GM18861 (cell line): ENCODE measurements around the gene GGTLC1.
A peak's percentile ranks its signal among the peaks of the same experiment; 100 is the strongest.

ENCODE experiments used
- ATAC-seq: cut with Tn5 transposase; IDR thresholded peaks from one replicate; pipeline ENCODE4 v1.9.1; 2021; ENCODE audit not compliant: unreplicated experiment

GGTLC1 gene

DNA sequence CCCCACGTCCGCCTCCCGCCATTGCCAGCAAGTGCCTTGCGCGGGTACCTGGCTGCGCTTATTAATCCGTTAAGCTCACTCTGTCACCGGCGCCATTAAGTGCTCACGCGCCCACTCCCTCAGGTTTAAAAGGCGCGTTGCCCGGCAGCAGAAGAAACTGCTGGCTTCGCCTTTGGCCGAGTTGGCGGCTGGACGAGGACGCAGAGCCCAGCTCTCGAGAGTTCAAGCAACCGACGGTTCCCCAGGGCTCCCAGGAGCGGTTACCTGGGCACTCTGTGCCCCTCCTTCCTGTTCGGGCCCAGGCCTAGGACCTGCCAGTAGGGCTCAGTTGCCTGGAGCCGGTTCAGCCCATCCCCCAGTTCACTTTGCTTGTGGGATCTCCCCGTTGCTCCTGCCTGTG, at the start of gene GGTLC1:
GGTLC1 (minus strand) TSS at position 219 of the 400 bp plus-strand sequence. CDS start 2,168 bp downstream, outside the sequence.
- no peak for ATAC-seq

DNA sequence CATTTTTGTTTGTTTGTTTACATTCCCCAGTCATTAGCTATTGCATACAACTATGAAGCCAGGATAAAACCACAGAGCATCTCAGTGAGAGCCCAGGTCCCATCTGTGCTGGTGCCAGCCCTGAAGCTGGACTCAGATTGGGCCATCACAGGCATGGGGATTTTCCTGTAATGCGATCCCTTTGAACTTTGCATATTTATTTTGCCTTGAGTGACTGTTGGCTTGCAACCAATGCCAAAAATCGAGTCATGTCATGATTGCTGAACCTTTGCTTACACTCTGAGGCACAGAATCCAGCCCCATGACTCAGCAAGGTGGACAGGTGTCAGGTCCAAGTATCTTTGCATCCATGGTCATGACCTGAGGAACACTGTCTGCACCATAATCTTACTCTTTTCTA, 46.2 kb upstream of the GGTLC1 start:
- no peak for ATAC-seq

DNA sequence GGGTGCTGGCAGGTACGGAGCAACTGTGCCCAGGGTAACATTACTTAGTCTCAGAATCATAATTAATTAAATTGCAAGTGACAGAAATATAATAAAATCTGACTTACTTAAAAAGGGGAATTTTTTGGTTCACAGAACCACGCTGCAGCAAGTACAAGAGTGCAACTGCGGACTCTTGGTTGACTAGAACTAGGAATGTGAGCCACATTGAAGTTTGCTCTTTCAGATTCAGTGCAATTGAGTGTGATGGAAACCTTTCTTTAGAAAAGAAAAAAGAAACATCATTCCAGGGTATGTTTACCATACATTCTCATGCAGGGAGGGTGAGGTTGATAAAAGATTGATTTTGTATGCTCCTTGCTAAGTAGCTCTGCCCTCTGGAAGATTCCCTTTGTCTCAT, 45.0 kb upstream of the GGTLC1 start:
- ATAC-seq: no peak

- no peak for ATAC-seq
These were observed 44.6 kb upstream of the GGTLC1 start for GRCh38 chr20:24033151-24033550.

GRCh38 chr20:24032400-24032898, 43.9 kb upstream of the GGTLC1 start:
- ATAC-seq: no peak

DNA sequence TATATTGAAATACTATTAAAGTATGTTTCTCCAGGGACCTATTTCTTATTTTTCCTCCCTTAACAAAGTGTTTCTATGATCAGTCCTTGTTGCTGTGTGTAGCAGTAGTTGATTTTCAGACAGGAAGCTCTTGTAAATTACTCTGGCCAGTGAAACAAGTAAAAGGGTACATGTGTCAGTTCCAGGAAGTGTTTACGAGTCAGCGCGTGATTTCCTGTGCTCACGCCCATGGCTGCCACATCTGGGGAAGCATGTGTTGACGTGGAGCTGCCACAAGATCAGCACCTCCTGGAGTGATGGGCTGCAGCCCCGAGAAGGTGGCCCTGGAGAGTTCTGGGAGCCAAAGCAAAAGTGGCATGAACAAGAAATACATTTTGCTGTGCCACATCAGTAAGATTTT, 38.6 kb upstream of the GGTLC1 start:
- ATAC-seq: peak; percentile 81

- ATAC-seq: no peak
These were observed 34.1 kb upstream of the GGTLC1 start for GRCh38 chr20:24022621-24023180.

- ATAC-seq: no peak
These were observed 30.2 kb upstream of the GGTLC1 start for GRCh38 chr20:24018796-24019195.

DNA sequence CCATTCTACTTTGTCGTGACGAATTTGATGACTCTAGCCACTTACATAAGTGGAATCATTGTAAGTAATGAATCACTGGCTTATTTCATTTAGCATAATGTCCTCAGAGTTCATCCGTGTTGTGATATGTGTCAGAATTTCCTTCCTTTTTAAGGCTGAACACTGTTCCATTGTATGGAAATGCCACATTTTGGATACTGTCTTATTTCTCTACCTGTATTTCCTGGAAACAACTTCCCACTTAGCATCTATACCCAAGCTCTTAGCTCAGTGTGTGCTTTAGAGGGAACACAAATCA, 28.8 kb upstream of the GGTLC1 start:
- no peak for ATAC-seq

DNA sequence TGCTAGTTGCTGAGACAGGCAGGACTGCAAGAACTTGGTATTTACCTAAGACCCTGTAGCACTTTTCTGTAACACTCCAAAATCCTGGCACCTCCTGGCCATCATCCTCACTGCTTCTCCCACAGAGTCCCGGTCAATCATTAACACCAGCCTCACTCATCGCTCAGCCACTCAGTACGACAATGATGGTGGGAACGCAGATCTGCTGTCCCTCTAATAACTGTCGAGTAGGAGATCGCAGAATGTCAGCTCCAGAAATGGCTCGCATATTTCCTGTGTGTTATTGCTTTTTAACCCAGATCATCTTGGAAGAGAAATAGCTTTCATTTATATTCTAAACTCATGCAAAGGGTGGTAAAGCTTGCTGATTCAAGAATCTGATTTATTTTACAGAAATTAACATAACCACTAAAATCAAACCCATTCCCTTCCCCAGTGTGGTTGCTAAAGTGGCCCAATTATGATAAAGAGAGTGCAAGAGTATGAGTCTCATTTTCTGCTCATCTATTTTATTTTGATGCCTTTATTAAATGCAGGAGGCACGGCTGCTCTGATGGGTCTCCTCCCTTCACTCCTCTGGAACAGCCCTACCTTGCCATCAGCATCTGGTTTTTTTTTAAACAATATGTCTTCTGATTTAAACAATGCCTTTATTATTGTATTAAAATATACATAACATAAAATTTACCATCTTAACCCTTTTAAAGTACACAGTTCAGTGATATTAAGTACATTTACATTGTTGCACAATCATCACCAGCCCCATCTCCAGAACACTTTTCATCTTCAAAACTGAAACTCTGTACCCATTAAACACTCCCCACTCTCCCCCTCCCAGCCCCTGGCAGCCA, 28.3 kb upstream of the GGTLC1 start:
- no peak for ATAC-seq

DNA sequence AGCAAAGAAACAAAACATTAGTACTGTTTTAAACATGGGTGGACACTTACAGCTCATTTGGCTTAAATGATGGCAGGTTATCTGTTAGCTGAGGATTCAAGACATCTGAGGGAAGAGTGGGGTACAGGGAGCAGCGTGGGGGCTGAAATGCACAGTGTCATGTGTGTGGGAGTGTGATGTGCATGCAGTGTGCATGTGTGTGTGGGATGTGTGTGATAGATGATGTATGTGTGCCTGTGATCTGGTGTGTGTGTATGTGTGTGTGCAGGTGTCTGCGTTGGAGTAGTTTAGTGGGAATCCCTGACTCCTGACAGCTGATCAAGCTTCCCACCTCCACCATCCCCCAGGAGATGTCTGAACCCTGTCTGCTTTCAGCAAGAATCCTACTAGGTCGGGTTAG, 25.4 kb upstream of the GGTLC1 start:
- ATAC-seq: no peak

- no peak for ATAC-seq
These were observed 22.7 kb upstream of the GGTLC1 start for GRCh38 chr20:24011282-24011681.

GRCh38 chr20:24007758-24008157, 19.2 kb upstream of the GGTLC1 start:
- no peak for ATAC-seq

GRCh38 chr20:24007073-24007595, 18.6 kb upstream of the GGTLC1 start:
- no peak for ATAC-seq

DNA sequence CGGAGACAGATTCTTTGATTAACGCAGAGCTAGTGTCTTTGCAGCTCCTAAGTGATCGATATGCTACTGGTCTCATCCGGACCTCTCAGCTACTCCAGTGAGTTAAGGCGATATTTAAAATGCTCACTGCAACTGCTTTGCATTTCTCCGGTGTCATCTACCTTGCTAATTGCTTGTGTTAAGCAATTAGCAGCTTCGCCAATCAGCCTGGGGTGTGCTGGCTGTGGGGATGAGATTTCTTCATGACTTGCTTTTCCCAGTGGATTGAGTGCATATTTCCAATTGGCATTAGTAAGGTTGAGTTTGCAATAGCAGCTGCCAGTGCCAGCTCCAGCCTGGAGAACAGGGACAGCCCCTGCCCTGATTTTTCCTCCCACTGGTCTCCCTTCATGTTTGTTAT, 18.0 kb upstream of the GGTLC1 start:
- no peak for ATAC-seq

DNA sequence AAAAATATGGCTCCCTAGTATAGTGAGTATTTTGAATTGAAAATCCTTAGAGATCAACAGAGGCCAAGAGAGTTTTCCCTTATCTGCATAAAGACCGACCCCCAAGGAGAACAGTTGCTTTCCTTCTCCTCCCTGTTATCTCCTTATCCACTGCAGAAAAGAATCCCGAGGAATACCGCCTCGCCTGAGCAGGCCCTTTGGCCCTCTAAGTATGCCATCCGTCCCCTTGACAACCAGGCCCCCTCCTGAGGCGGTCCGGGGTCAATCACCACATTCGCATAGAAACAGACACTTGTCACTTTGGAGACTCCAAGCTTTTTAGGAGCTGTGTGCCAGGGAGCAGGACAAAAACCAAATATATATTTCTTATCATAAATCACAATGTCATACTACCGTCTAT, 15.9 kb upstream of the GGTLC1 start:
- no peak for ATAC-seq

- ATAC-seq: no peak
These were observed 14.3 kb upstream of the GGTLC1 start for GRCh38 chr20:24002896-24003295.

- ATAC-seq: no peak
These were observed 13.3 kb upstream of the GGTLC1 start for GRCh38 chr20:24001712-24002405.

DNA sequence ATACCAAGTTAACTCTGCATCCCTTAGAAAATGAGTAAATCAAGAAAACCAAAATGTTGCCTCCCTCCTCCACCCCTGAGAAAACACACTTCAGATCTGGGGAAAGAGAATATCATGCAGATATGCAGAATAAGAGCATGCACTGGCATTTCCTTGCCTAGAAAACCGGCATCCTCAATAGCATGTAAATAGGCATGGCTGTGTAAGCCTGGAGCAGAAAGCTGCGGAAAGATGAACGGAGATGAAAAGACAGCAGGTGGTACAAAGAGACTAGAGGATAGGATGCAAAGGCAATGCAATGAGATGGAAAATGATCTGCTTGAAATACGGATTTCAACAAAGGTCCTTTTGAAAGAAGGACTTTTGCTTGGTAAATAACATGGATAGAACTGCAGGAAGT, 10.3 kb upstream of the GGTLC1 start:
- no peak for ATAC-seq

GRCh38 chr20:23998392-23998791, 9.8 kb upstream of the GGTLC1 start:
- no peak for ATAC-seq

- peak; percentile 48 for ATAC-seq
These were observed 7.5 kb upstream of the GGTLC1 start for GRCh38 chr20:23995905-23996666.
